ENCODE results near the gene MMP28.
A peak's percentile ranks its signal among the peaks of the same experiment; 100 is the strongest.
"Not testable (repeated sequence)": the region's sequence is repeated elsewhere in the genome, so short reads cannot be mapped to it uniquely, and the experiment has no call there.

MMP28 gene

DNA sequence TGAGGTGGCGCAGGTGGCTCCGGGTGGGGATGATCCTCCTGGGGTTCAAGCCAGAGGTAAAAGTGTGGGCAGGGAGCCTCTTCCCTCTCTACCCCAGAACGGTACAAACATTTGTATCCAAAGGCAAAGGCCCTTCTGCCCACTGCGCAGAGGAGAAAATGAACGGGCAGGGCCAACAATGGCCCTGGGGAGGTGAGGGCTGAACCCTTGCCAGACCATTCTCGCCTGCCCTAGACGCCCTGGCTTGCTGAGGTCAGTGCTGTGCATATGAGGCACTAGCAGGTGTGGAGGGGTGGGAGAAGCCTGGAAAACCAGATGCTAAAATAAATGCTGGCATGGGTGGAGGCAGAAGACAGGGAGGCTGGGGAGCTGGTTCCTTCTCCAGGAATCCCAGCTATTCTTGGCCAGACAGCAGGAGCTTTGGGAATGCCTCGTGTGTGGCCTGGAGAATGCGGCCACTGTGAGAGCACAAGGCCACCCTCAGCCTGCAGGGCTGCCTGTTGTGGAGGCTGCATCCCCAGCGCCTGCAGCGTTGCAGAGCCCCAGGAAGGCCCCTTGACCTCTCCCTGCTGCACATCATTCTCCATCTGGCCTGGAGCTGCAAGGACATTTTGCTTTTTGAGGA lies 30.2 kb downstream of the MMP28 start:
- no peak for DNase-seq

DNA sequence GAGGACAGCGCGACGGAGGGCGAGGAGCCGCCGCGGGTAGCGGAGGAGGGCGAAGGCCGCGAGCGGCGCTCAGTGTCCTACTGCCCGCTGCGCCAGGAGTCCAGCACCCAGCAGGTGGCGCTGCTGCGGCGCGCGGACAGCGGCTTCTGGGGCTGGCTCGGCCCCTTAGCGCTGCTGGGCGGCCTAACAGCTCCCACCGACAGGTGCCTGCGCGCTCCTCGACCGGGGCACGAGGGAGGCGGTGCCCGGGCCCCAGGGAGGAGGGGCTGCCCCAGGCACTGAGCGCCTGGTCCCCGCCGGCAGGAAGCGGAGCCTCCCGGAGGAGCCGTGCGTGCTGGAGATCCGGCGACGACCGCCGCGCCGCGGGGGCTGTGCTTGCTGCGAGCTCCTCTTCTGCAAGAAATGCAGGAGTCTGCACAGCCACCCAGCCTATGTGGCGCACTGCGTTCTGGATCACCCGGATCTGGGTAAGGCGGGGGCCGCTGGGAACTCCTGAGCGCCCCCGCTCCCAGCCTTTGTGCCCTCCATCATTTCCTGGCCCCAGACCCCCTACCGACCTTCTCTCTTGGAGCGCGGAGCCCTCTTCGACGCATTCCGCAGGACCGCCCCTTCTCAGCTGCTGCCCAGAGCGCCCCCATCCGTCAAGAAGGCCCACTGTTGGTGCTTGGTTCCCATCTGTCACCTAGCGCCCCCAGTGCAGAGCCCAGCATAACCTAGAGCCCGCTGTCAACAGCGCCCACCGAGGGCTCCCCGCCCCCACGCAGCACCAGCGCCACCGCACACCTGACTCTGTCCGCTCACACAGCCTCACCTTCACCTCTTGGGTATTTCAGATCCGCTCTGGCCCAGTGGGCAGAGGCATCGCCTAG lies 31.1 kb downstream of the MMP28 start:
- DNase-seq, result peak; percentile 89

- no peak for DNase-seq
Observed at GRCh38 chr17:35763767-35764122, 31.7 kb downstream of the MMP28 start.

DNA sequence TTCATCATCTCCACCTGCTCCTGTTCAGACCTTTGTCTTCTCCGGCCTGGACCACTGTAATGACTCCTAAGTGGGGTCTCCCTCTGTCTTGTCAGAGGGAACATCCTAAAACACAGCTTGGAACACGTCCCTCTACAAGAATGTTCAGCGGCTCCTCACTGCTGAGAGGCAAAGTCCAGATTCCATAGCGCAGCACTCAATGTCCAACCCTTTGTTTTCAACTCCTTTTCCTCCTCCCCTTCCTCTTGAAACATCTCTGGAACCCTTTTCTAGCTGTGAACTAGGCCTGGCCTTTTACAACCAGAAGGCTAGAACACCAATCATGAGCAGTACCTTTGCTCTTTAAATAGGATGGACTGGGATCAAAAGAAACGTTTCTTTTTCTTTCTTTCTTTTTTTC lies 33.8 kb downstream of the MMP28 start:
- DNase-seq, result no peak

DNA sequence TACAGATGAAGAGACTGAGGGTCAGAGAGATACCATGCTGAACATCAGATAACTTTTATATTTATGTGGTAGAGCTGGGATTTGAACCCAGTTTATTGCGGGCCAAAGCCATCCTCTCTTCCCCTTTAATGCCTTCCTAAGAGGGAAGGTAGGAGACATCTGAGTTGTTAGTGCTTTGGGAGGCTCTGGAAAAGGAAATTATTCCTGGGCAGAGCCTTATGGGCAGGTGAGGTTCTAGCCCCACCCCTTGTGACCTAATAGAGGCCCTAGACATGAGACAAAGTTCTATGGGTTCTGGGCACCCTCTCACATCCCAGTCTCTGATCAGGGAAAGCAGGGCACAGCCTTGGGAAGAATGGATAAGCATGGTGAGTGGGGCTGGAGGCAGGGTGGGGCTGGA lies 34.9 kb downstream of the MMP28 start, which contains the start of gene C17orf50:
TSS of gene C17orf50 (plus strand) at position 301 of the 400 bp plus-strand sequence. CDS start at position 356, 55 bp downstream.
- no peak for DNase-seq

GRCh38 chr17:35757243-35757642 lies 38.2 kb downstream of the MMP28 start:
- DNase-seq, result no peak

DNA sequence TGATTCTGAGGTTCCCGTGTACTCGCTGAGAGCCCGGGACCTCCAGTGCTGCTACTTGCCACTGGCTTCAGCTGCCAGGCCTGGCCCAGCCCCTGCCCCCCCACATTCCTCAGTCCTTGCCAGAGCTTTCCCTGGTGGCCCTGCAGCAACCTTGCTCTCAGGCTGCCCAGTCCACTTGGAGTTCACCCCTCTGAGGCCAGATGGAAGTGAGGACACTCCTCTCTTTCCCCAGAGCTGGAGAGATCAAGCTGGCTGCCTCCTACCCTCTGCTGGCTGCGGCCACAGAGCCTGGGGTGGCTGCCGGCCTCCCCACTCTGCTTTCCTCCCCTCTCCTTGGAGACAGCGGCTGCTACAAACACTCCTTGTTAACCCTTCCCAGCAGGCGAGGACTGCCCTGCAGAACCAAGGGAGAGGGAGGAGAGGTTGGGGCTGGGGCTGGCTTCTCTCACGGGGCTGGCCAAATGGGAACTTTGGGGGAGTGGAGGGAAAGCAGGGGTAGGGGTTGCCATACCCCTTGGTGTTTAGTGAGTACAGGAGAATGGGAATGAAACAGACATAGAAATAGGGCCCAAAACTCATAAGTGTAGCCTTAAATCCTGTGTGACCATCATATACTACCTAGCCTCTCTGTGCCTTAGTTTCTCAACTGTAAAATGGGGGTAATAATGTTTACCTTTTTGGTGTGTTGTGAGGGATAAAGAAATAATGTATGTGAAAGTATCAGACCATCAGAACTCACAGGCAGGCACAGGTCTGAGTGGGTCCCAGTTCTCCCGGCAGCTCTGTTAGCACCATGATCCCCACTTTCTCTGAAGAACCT lies 42.3 kb downstream of the MMP28 start, which contains the start of gene GAS2L2:
TSS of gene GAS2L2 (minus strand) at position 295 of the 820 bp plus-strand sequence. CDS start 389 bp downstream, outside the sequence.
- DNase-seq, result no peak

GRCh38 chr17:35752471-35752870 lies 43.0 kb downstream of the MMP28 start:
- no peak for DNase-seq

DNA sequence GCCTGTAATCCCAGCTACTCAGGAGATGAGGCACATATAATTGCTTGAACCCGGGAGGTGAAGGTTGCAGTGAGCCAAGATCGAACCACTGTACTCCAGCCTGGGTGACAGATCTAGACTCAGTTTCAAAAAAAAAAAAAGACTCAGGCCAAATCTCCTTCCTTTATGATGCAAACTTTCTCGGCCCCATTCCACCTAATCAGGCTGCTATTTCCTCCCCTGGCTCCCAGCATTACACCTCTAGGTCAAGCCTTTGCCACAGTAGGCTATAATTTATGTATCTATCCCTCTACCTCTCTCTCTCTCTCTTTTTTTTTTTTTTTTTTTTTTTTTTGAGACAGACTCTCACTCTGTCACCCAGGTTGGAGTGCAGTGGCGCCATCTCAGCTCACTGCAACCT lies 43.9 kb downstream of the MMP28 start:
- DNase-seq, result not testable (repeated sequence)

DNA sequence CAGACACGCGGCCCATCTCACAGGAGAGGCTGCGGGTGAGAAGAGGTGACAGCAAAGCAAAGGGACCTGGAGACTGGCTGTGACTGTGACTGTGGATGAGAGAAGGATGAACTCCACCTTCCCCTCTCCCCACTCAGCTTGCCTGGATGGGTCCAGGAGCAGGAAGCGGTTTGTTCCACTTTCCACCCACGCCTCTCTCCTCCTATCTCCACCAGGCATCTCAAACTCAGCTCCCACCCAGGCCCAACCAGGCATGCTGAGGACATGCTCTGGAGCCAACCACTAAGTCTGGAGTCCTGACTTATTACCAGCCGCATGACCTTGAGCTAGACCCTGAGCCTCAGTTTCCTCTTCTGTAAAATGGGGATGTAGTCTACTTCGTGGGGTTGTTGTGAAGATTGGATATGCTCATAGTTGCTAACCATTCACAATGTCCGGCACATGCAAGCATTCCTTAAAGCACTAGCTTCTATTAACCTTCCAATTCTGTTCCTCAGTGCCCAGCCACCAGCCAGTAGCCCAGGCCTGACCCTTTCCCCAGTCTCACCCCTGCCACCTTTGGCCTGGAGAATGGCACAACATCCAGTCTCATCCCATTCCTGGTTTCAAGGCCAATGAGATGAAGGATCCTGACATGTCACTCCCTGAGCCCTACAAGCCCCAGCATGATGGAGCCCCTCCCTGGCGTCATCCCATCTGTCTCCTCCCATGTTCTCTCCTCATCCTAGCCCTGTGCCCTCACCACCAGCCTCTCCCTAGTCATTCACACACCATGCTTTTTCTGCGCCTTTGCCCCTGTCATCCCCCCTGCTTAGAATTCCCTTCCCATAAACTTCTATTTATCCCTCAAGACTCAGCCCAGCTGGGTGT lies 44.7 kb downstream of the MMP28 start:
- no peak for DNase-seq

- no peak for DNase-seq
Observed at GRCh38 chr17:35749560-35750412, 45.7 kb downstream of the MMP28 start.

DNA sequence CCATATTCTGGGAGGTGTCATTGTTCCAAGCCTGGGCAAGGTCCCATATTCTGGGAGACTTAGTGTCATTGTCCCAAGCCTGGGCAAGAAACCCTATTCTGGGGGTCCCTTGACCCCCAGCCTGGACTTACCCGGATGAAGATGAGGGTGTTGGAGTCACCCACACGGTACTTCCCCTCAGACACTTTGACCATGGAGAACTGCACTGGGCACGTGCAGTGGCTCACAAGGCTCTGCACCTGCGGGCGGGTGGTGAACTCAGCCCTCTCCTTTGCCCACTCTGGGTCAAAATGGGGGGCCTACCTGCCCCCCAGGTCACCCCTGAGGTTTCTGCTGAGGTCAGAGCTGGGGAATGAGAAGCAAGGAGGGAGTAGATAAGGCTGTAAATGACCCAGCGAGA lies 46.5 kb downstream of the MMP28 start:
- DNase-seq, result no peak

DNA sequence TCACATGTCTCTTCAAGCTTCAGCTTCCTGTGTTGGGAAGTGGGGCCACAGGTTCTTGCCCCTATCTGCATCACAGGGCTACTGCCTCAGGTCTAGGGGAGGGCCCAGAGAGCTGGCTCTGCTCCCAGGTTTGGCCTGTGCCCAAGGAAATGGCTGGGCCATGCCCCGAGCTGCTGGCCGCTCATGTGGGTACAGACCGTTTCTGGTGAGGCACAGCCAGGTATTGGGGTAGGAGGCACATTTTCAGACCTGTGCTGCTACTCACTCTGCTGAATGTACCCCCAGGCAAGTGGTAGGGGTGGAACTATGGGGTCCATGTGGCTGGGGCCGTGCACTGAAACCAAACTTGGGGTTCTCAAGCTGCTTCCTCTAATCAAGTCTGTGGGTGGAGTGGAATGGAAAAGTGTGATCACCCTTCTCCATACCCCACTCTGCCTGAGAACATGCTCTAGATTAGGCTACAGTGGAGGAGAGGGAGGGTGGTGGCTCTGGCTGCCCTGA lies 47.0 kb downstream of the MMP28 start:
- DNase-seq, result no peak

- peak; percentile 81 for DNase-seq
Observed at GRCh38 chr17:35747540-35748017, 47.9 kb downstream of the MMP28 start.

DNA sequence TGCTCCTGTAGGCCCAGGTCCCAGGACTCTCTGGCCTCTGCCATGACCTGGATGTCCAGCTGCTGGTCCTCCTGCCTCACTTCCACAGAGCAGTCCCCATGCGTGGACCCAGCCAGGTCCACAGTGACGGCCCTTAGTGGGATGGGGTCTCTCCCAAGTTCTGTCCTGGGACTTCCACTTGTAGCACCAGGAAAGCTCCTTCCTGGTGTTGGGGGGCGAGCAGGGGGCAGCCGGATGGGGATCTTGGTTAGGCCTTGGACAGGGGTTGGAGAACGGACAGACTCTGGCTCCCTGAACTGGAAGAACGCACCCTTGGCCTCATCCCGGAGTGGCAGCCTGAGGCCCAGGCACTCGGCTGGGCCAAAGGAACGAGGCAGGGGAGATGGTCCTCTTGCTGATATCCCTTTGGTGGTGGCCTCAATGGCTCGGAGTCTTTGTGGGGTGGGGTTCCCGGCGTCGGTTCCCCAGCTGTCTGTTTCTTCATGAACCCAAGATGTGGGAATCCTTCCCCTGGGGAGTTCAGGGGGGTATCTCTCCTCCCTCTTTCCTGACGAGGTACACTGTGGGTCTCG lies 49.6 kb downstream of the MMP28 start:
- DNase-seq, result no peak

DNA sequence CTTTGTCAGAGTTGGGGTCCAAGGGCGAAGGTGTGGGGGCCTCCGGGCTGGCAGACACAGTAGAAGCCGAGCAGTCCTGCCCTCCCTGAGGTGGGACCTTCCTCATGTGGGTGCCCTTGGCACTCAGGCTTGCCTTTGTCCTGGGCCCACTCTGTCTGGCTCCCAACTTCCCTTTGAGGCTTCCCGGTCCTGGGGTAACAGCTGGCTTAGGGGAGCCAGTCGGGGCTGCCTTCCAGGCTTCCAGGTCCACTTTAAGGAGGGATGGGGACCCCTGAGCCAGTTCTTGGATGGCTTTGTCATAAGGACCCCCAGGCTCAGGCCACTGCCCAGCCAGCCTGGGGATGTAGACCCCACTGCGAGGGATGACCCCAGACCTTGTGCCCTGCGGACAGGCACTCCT lies 50.2 kb downstream of the MMP28 start:
- DNase-seq, result no peak

DNA sequence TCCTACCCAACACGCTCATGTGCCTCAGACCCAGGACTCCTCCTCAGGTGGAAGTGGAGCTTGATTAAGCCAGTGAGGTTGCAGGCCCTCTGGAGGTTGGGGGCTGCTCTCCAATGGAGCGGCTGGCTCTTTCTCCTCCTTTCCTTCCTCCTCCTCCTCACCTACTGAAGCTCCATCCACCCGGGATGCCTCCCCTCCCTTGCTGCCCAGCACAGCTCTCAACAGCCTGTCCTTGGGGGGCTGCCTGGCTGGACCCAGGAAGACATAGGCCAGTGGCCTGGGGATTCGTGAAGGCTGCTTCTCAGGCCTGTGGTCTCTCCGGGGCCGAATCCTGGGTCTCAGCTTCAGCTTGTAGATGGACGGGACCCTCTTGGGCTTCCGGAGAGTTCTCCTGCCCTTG lies 50.6 kb downstream of the MMP28 start:
- no peak for DNase-seq

- DNase-seq, result no peak
Observed at GRCh38 chr17:35743626-35744328, 51.7 kb downstream of the MMP28 start.

GRCh38 chr17:35742896-35743477 lies 52.5 kb downstream of the MMP28 start:
- DNase-seq, result no peak

- no peak for DNase-seq
Observed at GRCh38 chr17:35742496-35742895, 52.9 kb downstream of the MMP28 start.
